GM12878 (cell line): Measurements from ENCODE around the gene CD244.

Experiments used
- NR2C1 ChIP-seq: fragments of 450-650 bp; IDR thresholded peaks from 2 replicates; pipeline ENCODE4 v1.6.1; 2017; ENCODE audit warnings: antibody characterized with exemption, mild to moderate bottlenecking, moderate library complexity
- TF ChIP-seq, protein P1 (sequence below): IDR thresholded peaks from 2 replicates; pipeline ENCODE4 v1.6.1; 2012; ENCODE audit warnings: low read depth, low read length, improper control_type of control experiment
- TF ChIP-seq, protein P2 (sequence below), 3 experiments: IDR thresholded peaks in 2 of 3; conservative IDR thresholded peaks in 1 of 3; 2 replicates each; pipeline ENCODE4 v1.5.1; 2011; ENCODE audit warnings: low read depth in 3 of 3, low read length in 3 of 3, mild to moderate bottlenecking in 3 of 3, control low read depth in 2 of 3, moderate library complexity in 2 of 3, inconsistent platforms in 1 of 3, mixed read lengths in 1 of 3; ENCODE audit not compliant: control insufficient read depth in 2 of 3, insufficient read depth in 1 of 3; ENCODE audit errors: extremely low read depth in 1 of 3

DNA sequence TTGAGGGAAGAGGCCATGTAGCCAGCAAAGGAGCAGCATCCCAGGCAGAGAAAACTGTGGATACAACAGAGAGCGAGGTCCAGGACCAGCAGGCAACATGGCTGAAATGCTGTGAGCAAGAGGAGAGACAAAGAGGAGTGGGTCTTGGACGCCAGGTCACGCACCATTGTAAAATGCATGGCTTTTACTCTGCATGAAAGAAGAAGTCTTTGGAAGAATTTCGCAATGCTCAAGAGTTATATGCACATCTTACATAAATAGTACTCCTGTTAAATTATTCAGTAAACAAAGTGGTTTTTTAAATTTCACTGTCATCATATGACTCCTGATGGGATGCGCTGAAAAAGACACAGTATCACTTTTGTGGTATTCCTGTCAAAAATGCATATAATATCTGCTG lies 3.5 kb downstream of the CD244 start:
- TF ChIP-seq, protein P1, sequence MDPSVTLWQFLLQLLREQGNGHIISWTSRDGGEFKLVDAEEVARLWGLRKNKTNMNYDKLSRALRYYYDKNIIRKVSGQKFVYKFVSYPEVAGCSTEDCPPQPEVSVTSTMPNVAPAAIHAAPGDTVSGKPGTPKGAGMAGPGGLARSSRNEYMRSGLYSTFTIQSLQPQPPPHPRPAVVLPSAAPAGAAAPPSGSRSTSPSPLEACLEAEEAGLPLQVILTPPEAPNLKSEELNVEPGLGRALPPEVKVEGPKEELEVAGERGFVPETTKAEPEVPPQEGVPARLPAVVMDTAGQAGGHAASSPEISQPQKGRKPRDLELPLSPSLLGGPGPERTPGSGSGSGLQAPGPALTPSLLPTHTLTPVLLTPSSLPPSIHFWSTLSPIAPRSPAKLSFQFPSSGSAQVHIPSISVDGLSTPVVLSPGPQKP = no peak
- TF ChIP-seq, protein P2, sequence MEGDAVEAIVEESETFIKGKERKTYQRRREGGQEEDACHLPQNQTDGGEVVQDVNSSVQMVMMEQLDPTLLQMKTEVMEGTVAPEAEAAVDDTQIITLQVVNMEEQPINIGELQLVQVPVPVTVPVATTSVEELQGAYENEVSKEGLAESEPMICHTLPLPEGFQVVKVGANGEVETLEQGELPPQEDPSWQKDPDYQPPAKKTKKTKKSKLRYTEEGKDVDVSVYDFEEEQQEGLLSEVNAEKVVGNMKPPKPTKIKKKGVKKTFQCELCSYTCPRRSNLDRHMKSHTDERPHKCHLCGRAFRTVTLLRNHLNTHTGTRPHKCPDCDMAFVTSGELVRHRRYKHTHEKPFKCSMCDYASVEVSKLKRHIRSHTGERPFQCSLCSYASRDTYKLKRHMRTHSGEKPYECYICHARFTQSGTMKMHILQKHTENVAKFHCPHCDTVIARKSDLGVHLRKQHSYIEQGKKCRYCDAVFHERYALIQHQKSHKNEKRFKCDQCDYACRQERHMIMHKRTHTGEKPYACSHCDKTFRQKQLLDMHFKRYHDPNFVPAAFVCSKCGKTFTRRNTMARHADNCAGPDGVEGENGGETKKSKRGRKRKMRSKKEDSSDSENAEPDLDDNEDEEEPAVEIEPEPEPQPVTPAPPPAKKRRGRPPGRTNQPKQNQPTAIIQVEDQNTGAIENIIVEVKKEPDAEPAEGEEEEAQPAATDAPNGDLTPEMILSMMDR (IDR thresholded peaks at IDR 0.05 in 2 of 3, conservative IDR thresholded peaks at IDR 0.05 in 1 of 3; ENCODE audit: control insufficient read depth in 2 of 3, extremely low read depth in 1 of 3, insufficient read depth in 1 of 3, low read depth in 3 of 3, low read length in 3 of 3) = no peak
- TF ChIP-seq NR2C1 = no peak
